ENCODE results near the gene SMIM44.

DNA sequence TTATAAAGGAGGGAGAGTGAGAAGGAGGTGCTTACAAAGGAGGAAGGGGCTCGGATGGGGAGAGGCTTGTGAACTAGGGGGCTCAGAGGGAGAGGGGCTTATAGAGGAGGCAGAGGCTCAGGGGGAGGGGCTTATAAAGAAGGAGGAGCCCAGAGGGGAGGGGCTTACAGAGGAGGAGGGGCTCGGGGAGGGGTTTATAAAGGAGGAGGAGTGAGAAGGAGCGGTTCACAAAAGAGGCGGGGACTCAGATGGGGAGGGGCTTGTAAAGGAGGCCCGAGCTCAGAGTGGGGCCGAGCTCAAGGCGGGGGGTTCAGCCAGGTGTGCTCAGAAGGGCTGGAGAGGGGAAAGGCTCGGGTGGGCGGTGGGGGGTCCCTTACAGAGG, 3.4 kb downstream of the SMIM44 start:
- TF ChIP-seq, protein P1, sequence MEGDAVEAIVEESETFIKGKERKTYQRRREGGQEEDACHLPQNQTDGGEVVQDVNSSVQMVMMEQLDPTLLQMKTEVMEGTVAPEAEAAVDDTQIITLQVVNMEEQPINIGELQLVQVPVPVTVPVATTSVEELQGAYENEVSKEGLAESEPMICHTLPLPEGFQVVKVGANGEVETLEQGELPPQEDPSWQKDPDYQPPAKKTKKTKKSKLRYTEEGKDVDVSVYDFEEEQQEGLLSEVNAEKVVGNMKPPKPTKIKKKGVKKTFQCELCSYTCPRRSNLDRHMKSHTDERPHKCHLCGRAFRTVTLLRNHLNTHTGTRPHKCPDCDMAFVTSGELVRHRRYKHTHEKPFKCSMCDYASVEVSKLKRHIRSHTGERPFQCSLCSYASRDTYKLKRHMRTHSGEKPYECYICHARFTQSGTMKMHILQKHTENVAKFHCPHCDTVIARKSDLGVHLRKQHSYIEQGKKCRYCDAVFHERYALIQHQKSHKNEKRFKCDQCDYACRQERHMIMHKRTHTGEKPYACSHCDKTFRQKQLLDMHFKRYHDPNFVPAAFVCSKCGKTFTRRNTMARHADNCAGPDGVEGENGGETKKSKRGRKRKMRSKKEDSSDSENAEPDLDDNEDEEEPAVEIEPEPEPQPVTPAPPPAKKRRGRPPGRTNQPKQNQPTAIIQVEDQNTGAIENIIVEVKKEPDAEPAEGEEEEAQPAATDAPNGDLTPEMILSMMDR (IDR thresholded peaks at IDR 0.05), result no peak
- TF ChIP-seq POLR2A (IDR thresholded peaks at IDR 0.05), result no peak
